Kidney capillary endothelial cell (primary cell): ENCODE data around the gene PATJ.

Source experiments
- DNase-seq: peaks from one replicate; pipeline ENCODE4 v3.0.0-alpha.2; 2018; ENCODE audit warnings: low spot score

Gene PATJ

GRCh38 chr1:61993331-61993961 is 251.2 kb downstream of the PATJ start:
- DNase-seq, result no peak

DNA sequence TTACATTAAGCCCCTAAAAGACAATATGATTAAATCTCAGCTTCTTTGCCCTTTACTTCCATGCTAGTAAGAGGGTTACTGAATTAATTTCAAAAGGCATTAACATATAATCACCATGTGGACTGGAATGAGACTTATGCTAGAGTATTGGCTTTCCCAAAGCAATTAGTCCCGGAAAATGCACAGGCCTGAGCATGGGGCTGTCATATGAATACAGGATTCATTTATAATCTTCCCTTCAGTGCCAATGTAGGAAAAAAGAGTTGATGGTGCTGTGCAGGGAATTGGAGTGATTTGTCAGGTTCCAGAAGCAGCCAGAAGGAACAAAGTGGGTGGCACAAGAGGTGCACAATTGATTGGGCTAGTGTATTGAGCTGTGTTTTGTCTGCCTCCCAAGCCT is 253.4 kb downstream of the PATJ start:
- no peak for DNase-seq

DNA sequence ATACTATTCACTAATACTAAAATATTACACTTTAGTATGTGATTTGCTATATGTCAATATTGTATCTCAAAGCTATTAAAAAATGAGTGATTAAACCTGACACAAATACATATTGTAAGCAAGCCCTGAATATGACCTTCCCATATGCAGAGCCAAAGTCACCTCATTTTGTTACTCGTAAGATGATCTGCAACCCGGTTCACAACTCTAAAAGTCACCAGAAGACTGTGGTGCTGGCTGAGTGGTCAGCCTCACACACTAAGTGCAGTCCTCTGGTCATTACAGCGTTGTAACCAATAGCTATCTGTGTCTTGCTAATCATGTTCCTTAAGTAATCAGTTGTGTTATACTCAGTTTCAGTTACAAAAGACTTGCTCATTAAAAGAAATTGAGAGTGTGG is 254.8 kb downstream of the PATJ start:
- no peak for DNase-seq

- no peak for DNase-seq
Observed at GRCh38 chr1:62003777-62004176, 261.5 kb downstream of the PATJ start.

DNA sequence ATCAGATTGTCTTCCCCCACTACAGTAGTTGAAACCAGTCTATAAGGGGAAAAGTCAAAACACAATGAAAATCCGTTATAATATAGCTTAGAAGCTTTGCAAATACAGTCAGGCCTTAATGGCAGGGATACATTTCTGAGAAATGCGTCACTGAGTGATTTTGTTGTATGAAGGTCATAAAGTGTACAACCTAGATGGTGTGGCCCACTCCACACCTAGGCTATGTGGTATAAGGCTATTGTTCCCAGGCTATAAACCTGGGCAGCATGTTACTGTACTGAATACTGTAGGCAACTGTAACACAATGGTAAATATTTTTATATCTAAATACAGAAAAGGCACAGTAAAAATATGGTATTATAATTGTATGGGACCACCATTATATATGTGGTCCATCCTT is 264.4 kb downstream of the PATJ start:
- DNase-seq, result no peak

- DNase-seq, result no peak
Observed at GRCh38 chr1:62011006-62011405, 268.7 kb downstream of the PATJ start.

DNA sequence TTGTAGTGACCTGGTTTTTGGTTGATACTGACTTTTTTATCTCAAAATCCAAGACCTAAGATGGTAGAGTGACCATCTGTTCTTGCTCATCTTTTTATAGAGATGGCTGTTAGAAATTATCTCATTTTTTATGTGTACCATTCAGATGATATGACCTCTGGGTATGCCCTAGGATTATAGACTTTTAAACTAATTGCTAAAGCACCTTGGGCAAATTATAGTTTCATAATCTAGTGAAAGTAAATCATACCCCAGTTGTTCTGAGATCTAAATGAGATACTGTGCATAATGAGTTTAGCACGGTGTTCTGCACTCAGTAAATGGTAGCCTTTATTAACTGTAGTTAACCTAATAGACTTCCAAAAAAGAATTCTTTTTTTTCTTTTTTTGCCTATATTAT is 269.8 kb downstream of the PATJ start:
- no peak for DNase-seq

DNA sequence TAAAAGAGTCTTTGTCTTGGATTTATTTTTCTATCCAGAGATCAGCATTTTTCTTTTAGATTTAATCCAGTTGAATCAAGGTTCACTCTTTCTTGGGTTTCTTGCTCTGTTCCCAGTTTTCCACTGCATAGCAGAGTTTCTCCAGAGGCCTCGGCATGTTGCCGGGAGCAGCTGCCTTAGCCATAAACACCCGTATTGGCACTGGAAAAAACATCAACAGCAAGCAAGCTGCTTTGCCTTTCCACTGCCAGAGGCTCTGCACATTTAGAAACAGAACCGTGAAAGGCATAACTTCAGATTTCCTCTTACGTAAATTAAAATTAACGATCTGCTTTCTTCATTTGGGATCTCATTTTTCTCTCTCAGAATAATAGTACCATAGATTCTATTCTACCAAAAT is 270.6 kb downstream of the PATJ start:
- no peak for DNase-seq

- no peak for DNase-seq
Observed at GRCh38 chr1:62013264-62013663, 271.0 kb downstream of the PATJ start.

DNA sequence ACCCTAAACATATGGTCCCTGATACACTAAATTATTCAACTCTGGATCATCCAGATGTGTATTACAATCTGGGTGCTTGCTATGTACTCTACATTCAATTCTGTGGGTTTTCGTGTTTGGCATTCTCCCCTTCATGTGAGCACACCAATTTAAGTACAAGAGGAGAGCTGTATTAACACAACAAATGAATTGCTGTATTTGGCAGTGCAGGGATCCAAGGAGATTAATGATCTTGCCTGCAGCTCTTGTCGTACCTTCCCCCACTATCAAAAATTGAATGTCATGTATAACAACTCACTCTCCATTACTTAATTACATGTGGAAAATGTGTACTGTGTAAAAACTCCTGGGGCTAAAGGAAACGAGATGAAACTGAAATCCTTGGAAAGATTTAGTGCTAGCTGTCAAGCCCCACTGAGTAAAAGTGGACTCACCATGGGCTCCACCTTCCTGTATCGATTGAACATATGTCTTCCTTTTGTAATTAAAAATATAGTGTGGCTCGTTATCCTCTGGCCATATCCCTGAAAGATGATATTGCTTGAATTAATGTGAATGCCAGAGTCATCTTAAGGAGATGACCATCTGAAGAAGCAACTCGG is 280.2 kb downstream of the PATJ start:
- DNase-seq, result no peak

GRCh38 chr1:62024690-62025089 is 282.4 kb downstream of the PATJ start:
- DNase-seq, result no peak

DNA sequence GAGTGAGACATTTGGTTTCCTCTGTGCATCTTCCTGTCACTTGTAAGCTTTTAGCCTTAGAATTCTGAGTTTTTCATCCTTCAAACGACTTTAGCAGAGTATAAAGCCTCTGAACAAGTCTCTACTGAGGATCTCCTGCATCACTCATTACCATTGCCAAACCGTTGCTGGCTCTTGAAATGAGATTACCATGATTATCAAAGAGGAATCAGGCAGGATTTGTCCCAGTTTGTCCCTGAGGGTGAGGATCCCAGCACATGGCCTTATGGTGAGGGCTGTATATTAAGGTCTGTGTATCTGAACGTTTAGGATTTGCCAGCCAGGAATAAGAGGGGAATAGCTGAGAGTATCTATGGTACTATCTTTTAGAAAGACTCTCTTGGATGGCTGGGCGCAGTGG is 282.9 kb downstream of the PATJ start:
- no peak for DNase-seq

- no peak for DNase-seq
Observed at GRCh38 chr1:62025892-62026291, 283.6 kb downstream of the PATJ start.

- no peak for DNase-seq
Observed at GRCh38 chr1:62029704-62030103, 287.4 kb downstream of the PATJ start.

GRCh38 chr1:62034790-62035189 is 292.5 kb downstream of the PATJ start:
- no peak for DNase-seq

GRCh38 chr1:62037274-62037673 is 295.0 kb downstream of the PATJ start:
- DNase-seq, result no peak

DNA sequence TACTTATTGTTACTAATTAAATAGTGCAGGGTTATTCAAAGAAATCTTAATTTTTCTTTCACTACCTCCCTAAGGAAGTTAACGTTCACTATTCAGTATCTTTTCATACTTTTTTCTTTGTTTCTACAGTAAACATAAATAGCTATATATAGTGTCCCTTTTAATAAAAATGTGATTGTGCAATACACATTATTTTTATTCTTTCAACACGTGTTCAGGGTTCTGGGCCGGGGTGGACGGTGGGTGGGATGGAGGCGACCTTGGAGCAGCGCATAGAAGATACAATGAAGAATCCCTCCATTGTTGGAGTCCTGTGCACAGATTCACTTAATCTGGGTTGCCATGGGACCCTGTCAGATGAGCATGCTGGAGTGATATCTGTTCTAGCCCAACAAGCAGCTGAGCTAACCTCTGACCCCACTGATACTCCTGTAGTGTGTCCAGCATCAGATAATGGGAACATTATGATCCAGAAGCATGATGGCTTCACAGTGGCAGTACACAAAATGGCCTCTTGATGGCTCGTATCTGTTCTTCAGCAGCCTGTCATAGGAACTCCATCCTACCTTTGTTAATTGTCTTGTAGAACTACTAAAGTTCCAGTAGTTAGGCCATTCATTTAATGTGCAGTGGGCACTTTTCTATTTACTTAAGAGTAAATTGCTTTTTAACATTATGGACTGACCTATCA is 296.5 kb downstream of the PATJ start:
- no peak for DNase-seq

- no peak for DNase-seq
Observed at GRCh38 chr1:62040450-62040849, 298.2 kb downstream of the PATJ start.

GRCh38 chr1:62040973-62041372 is 298.7 kb downstream of the PATJ start:
- DNase-seq, result no peak

DNA sequence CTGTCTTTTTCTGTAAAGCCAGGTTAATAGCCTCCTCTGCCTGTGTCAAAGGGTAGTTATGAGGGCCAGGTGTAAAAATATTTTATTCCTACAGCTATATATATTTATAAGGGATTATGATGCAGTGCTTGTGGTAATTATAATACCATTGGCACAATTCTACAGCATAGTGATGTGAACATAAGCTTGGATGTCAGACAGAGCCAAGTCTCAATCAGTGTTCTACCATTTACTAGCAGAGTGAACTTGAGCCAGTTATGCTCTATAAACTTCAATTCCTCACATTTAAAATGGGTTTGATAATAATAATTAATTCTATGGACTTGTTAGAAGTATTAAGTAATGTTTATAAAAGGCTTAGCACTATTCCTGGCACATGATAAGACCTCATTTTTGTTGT is 300.9 kb downstream of the PATJ start:
- DNase-seq, result no peak

DNA sequence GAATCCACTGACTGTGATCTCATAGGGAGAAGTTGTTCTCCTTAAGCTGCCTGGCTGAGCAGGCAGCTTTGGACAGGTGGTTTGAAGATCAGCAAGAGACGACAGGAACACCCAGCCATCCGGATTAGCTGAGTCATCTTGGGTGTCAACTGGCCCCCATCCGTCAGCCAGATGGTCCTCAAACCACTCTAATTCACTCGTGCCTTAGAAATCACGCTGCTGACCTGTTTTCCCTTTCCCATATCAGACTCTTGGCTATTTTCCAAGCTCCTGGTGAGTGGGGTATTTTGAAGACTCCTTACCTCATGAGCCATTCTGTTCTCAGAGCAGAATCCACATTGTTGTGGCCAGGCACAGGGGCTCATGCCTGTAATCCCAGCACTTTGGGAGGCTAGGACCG is 303.3 kb downstream of the PATJ start:
- DNase-seq, result no peak

GRCh38 chr1:62046927-62047326 is 304.6 kb downstream of the PATJ start:
- DNase-seq, result no peak

- no peak for DNase-seq
Observed at GRCh38 chr1:62050165-62050564, 307.9 kb downstream of the PATJ start.

DNA sequence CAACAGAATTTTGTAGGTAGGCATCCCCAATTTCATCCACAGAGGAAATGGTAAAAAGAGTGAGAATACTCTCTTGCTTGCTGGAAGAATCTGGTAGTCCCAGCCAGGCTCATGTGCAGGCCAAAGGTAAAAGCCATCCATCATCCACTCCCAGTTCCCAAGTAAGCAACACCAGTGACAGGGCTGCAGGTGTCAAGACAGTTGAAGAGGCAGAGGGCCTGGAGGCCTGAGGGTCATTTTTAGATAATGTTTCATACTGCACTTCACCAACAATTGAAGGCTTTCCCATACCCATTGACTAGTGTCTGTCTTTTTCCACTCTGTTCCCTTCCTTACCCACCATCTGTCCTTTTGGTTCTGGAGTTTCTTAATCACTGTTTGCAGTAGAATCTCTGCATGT is 310.7 kb downstream of the PATJ start:
- DNase-seq, result no peak
